DND-41 (cell line): Measurements from ENCODE around the gene VPS50.

Source experiments
- EZH2 ChIP-seq: IDR thresholded peaks from 3 replicates; pipeline ENCODE4 v1.6.1; 2012; ENCODE audit warnings: borderline replicate concordance, low read depth, mild to moderate bottlenecking, moderate library complexity, low read length, inconsistent platforms; ENCODE audit not compliant: severe bottlenecking
- TF ChIP-seq, protein P1 (sequence below): IDR thresholded peaks from 2 replicates; pipeline ENCODE4 v1.5.1; 2012; ENCODE audit warnings: borderline replicate concordance, low read length, moderate library complexity, mild to moderate bottlenecking; ENCODE audit not compliant: poor library complexity, severe bottlenecking; ENCODE audit errors: extremely low read depth

DNA sequence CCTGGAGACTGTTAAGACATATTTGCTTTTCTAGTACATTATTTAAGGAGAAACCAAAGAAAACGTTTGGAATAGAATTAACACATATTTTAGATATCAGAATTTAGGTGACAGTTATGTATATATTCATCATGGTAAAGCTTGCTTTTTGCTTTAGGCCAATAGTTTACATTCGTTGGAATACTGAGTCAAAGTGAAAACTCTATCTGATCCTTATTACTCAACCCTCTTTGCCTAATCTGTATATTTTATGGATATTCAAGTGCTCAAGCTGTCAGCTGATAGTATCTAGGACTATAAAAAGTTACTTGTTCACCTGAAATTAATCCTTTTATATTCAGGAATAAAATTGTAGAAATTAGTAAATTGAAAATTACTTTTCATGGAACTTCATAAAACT is 61.1 kb downstream of the VPS50 start:
- TF ChIP-seq, protein P1, sequence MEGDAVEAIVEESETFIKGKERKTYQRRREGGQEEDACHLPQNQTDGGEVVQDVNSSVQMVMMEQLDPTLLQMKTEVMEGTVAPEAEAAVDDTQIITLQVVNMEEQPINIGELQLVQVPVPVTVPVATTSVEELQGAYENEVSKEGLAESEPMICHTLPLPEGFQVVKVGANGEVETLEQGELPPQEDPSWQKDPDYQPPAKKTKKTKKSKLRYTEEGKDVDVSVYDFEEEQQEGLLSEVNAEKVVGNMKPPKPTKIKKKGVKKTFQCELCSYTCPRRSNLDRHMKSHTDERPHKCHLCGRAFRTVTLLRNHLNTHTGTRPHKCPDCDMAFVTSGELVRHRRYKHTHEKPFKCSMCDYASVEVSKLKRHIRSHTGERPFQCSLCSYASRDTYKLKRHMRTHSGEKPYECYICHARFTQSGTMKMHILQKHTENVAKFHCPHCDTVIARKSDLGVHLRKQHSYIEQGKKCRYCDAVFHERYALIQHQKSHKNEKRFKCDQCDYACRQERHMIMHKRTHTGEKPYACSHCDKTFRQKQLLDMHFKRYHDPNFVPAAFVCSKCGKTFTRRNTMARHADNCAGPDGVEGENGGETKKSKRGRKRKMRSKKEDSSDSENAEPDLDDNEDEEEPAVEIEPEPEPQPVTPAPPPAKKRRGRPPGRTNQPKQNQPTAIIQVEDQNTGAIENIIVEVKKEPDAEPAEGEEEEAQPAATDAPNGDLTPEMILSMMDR = no peak
- no peak for TF ChIP-seq EZH2
